ENCODE results near the gene RBM15B. TPM values are rescaled to one million over a fixed set of nuclear protein-coding genes. Genes with fewer than 3 reads are reported as not detected.

Gene RBM15B
- total RNA-seq, 4 donors from 2014 or later, result 24.8 to 42.6 (median 39.5) TPM

DNA sequence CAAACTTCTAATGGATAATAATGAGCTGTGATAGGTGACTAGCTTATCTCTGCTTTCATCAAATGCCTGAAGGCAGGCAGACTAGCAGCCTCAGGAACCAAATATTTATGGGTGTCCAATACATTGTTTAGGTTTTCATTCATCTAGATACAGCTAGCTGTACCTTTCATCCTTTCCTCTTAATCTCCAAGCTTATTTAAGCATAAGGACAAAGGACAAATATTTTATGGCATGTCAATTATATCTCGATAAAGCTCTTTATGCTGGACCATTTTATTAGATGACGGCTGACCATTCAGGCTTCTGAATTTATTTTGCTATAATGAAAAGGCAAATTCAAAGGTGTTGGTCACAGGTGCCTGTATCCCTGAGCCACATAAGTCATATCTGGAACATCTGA is 16.9 kb downstream of the RBM15B start:
- WGBS, 2 donors, result 91 to 95% methylated on average over 2 of the region's 2 CpGs
- DNase-seq (ENCODE audit: low spot score in 2 of 2), result no peak
- H3K4me3 ChIP-seq (ENCODE audit: low read depth, poor library complexity, severe bottlenecking), result no peak overlapping the region
- TF ChIP-seq, protein P1, sequence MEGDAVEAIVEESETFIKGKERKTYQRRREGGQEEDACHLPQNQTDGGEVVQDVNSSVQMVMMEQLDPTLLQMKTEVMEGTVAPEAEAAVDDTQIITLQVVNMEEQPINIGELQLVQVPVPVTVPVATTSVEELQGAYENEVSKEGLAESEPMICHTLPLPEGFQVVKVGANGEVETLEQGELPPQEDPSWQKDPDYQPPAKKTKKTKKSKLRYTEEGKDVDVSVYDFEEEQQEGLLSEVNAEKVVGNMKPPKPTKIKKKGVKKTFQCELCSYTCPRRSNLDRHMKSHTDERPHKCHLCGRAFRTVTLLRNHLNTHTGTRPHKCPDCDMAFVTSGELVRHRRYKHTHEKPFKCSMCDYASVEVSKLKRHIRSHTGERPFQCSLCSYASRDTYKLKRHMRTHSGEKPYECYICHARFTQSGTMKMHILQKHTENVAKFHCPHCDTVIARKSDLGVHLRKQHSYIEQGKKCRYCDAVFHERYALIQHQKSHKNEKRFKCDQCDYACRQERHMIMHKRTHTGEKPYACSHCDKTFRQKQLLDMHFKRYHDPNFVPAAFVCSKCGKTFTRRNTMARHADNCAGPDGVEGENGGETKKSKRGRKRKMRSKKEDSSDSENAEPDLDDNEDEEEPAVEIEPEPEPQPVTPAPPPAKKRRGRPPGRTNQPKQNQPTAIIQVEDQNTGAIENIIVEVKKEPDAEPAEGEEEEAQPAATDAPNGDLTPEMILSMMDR (IDR thresholded peaks at IDR 0.05), result no peak
- TF ChIP-seq POLR2A (IDR thresholded peaks at IDR 0.05), result no peak
- intact Hi-C loops (cut with DNase I; ENCODE audit: low total_unique reads), result no loop called here

DNA sequence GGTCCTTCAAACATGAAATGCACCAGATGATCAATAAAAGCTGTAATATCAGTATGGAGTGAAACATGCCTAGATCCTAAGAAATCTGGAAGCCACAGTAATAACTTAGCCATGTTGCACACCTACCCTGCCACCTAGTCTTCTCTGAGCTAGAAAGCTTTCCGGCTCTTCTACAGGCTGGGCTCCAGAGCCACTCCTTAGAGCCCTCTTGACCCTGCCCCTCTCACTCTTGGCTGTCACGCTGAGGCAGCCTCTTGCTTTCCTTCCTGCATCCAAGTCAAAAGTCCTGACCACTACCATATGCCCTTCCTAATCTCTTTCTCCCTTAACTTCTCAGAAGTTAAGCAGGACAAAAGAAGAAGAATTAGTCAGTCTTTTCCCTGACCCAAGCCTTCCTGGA is 17.7 kb downstream of the RBM15B start:
- intact Hi-C loops (cut with DNase I; ENCODE audit: low total_unique reads), result no loop called here
- 78 to 80% methylated on average over 2 of the region's 2 CpGs for WGBS, 2 donors
- TF ChIP-seq POLR2A (IDR thresholded peaks at IDR 0.05), result no peak
- TF ChIP-seq, protein P1 (IDR thresholded peaks at IDR 0.05), result no peak
- no peak for DNase-seq (ENCODE audit: low spot score in 2 of 2)
- no peak overlapping the region for H3K4me3 ChIP-seq (ENCODE audit: low read depth, poor library complexity, severe bottlenecking)

DNA sequence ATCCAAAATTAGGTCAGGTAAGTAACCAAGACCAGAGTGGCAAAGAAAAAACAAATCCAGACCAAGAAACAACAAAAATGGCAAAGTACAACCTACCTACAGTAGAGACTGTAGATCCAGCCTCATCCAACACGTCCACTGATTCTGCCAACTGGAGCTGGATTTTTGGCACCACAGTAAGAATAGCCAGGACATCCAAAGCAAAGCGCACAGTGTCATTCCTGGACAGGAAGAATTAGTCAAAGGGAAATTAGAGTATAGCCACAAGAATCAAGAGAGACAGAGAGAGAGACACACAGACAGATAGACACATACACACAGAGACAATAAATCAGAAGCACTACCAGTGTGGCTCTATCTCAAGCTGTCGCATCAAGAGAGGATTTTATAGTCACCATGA is 31.1 kb downstream of the RBM15B start:
- no peak for TF ChIP-seq POLR2A (IDR thresholded peaks at IDR 0.05)
- TF ChIP-seq, protein P1 (IDR thresholded peaks at IDR 0.05), result no peak
- intact Hi-C loops (cut with DNase I; ENCODE audit: low total_unique reads), result no loop called here
- H3K4me3 ChIP-seq (ENCODE audit: low read depth, poor library complexity, severe bottlenecking), result no peak overlapping the region
- no peak for DNase-seq (ENCODE audit: low spot score in 2 of 2)
- 97 to 98% methylated on average over 3 of the region's 3 CpGs for WGBS, 2 donors

DNA sequence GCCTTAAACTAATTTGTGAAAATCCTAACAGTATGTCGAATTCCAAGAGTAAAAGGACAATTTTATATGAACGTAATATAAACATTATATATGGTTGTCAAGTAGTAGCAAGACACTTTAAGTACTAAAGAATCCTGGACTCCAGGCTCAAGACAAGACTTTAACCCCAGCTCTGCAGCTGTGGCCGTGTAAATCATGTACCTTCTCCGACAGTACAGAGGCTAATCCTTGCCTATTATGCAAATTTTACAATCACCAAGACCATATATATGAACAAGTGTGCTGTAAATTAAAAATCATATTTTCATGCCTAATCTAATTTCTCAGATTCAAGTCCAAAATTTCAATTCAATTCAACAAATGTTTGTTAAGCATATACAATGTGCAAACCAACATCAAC is 35.8 kb downstream of the RBM15B start:
- no peak for TF ChIP-seq POLR2A (IDR thresholded peaks at IDR 0.05)
- TF ChIP-seq, protein P1 (IDR thresholded peaks at IDR 0.05), result no peak
- 93% methylated on average over 4 of the region's 4 CpGs for WGBS, 2 donors
- intact Hi-C loops (cut with DNase I; ENCODE audit: low total_unique reads), result no loop called here
- no peak for DNase-seq (ENCODE audit: low spot score in 2 of 2)
- H3K4me3 ChIP-seq (ENCODE audit: low read depth, poor library complexity, severe bottlenecking), result no peak overlapping the region

DNA sequence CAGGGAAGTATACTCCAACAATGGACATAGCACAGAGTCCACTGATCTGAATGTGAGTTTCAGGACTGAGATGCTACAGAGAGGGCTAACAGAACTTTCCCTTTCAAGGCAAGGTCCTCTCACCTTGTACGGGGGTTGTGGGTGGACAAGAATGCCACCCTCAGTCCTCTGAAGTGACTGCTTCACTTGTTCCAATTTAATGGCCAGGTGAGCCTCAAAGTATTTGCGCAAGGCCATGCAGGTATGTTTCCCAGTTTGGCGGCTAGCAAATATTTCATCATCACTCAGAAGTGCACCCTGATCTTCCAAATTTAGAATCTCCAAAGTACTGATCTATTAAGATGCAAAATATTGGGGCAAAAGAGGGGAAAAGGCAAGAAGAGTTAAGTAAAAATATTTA is 38.1 kb downstream of the RBM15B start:
- 92 to 94% methylated on average over 3 of the region's 3 CpGs for WGBS, 2 donors
- TF ChIP-seq, protein P1 (IDR thresholded peaks at IDR 0.05), result no peak
- TF ChIP-seq POLR2A (IDR thresholded peaks at IDR 0.05), result no peak
- H3K4me3 ChIP-seq (ENCODE audit: low read depth, poor library complexity, severe bottlenecking), result no peak overlapping the region
- intact Hi-C loops (cut with DNase I; ENCODE audit: low total_unique reads), result no loop called here
- no peak for DNase-seq (ENCODE audit: low spot score in 2 of 2)

DNA sequence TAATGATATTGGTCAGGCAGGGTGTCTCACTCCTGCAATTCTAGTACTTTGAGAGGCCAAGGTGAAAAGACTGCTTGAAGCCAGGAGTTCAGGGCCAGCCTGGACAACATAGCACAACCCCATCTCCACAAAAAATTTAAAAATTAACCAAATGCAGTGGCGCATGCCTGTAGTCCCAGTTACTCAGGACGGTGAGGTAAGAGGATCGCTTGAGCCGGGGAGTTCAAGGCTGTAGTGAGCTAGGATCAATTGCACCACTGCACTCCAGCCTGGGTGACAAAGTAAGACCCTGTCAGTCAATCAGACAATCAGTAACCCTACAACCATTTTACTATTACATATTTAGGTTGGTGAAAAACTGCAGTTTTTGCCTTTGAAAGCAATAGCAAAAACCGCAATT is 43.0 kb downstream of the RBM15B start:
- no peak overlapping the region for H3K4me3 ChIP-seq (ENCODE audit: low read depth, poor library complexity, severe bottlenecking)
- no peak for TF ChIP-seq POLR2A (IDR thresholded peaks at IDR 0.05)
- TF ChIP-seq, protein P1 (IDR thresholded peaks at IDR 0.05), result no peak
- intact Hi-C loops (cut with DNase I; ENCODE audit: low total_unique reads), result no loop called here
- WGBS, 2 donors, result 94 to 99% methylated on average over 5 of the region's 5 CpGs
- DNase-seq (ENCODE audit: low spot score in 2 of 2), result no peak

All from lower leg skin (tissue), 4 donors.